Measurements from ENCODE around the gene ATP5PD. TPM values are rescaled to one million over a fixed set of nuclear protein-coding genes. Genes with fewer than 3 reads are reported as not detected.

Gene ATP5PD
- total RNA-seq (288 TPM), polyA plus RNA-seq (390 TPM)
- long read RNA-seq, donor 1, transcript ATP5PD-201 (6 exons, 603 nt), result major isoform, 18 of 20 reads
- long read RNA-seq, donor 1, partial matches to known transcripts, result 0 of 20 reads
- long read RNA-seq, donor 1, other reads (novel, unspliced or antisense), result 0 of 20 reads
- long read RNA-seq, donor 2, result 0 reads
- long read RNA-seq, donor 3, transcript ATP5PD-204 (2 exons, 2,191 nt), result minor isoform, 16 of 285 reads
- long read RNA-seq, donor 3, transcript ATP5PD-201 (6 exons, 603 nt), result major isoform, 131 of 285 reads
- long read RNA-seq, donor 3, partial matches to known transcripts, result 123 of 285 reads
- long read RNA-seq, donor 3, other reads (novel, unspliced or antisense), result 13 of 285 reads
- long read RNA-seq, donor 4, transcript ATP5PD-204 (2 exons, 2,191 nt), result minor isoform, 9 of 88 reads
- long read RNA-seq, donor 4, transcript ATP5PD-201 (6 exons, 603 nt), result major isoform, 57 of 88 reads
- long read RNA-seq, donor 4, partial matches to known transcripts, result 21 of 88 reads
- long read RNA-seq, donor 4, other reads (novel, unspliced or antisense), result 0 of 88 reads
- long read RNA-seq, donor 5, transcript ATP5PD-201 (6 exons, 603 nt), result major isoform, 176 of 356 reads
- long read RNA-seq, donor 5, transcript ATP5PD-204 (2 exons, 2,191 nt), result minor isoform, 27 of 356 reads
- long read RNA-seq, donor 5, partial matches to known transcripts, result 130 of 356 reads
- long read RNA-seq, donor 5, other reads (novel, unspliced or antisense), result 18 of 356 reads
- long read RNA-seq, donor 6, transcript ATP5PD-201 (6 exons, 603 nt), result major isoform, 76 of 103 reads
- long read RNA-seq, donor 6, partial matches to known transcripts, result 23 of 103 reads
- long read RNA-seq, donor 6, other reads (novel, unspliced or antisense), result 0 of 103 reads
- long read RNA-seq, donor 7, transcript ATP5PD-204 (2 exons, 2,191 nt), result minor isoform, 23 of 162 reads
- long read RNA-seq, donor 7, transcript ATP5PD-201 (6 exons, 603 nt), result major isoform, 93 of 162 reads
- long read RNA-seq, donor 7, partial matches to known transcripts, result 34 of 162 reads
- long read RNA-seq, donor 7, other reads (novel, unspliced or antisense), result 11 of 162 reads
- long read RNA-seq, donor 8, transcript ATP5PD-201 (6 exons, 603 nt), result major isoform, 49 of 66 reads
- long read RNA-seq, donor 8, partial matches to known transcripts, result 13 of 66 reads
- long read RNA-seq, donor 8, other reads (novel, unspliced or antisense), result 0 of 66 reads
- long read RNA-seq, donor 9, transcript ATP5PD-204 (2 exons, 2,191 nt), result minor isoform, 6 of 98 reads
- long read RNA-seq, donor 9, transcript ATP5PD-201 (6 exons, 603 nt), result major isoform, 67 of 98 reads
- long read RNA-seq, donor 9, partial matches to known transcripts, result 19 of 98 reads
- long read RNA-seq, donor 9, other reads (novel, unspliced or antisense), result 6 of 98 reads
- long read RNA-seq, donor 10, transcript ATP5PD-204 (2 exons, 2,191 nt), result minor isoform, 9 of 120 reads
- long read RNA-seq, donor 10, transcript ATP5PD-201 (6 exons, 603 nt), result major isoform, 84 of 120 reads
- long read RNA-seq, donor 10, partial matches to known transcripts, result 19 of 120 reads
- long read RNA-seq, donor 10, other reads (novel, unspliced or antisense), result 7 of 120 reads

- H3K9me3 ChIP-seq (ENCODE audit: control insufficient read depth in 2 of 2, insufficient read depth in 1 of 2, low read length in 1 of 2), result no peaks in the 10 kb centered on the region
- no peaks in the 10 kb centered on the region for H3K27me3 ChIP-seq (ENCODE audit: control insufficient read depth in 2 of 2, insufficient read depth in 1 of 2, low read length in 1 of 2)
- peaks cover 10 to 17% of the 10 kb centered on the region in 2 donors for H3K4me1 ChIP-seq (ENCODE audit: control insufficient read depth in 2 of 2, insufficient read depth in 2 of 2, low read length in 2 of 2)
- peak within 1 kb of the TSS; percentile 85 to 91 for H3K27ac ChIP-seq (ENCODE audit: low read depth in 1 of 2, low read length in 1 of 2)
- WGBS, result under 1% methylated on average over 72 of the region's 72 CpGs
- peak within 1 kb of the TSS; percentile 97 to 100 for H3K4me3 ChIP-seq (ENCODE audit: low read length in 2 of 2)
- DNase-seq (ENCODE audit: low read depth in 6 of 9, low spot score in 9 of 9), result peak; percentile 80 to 96 (median 90)
- H3K36me3 ChIP-seq (ENCODE audit: control insufficient read depth in 2 of 2, insufficient read depth in 2 of 2, low read length in 1 of 2), result peaks cover 7 to 11% of the 10 kb centered on the region in 2 donors
Observed at GRCh38 chr17:75046407-75047289, at the start of gene ATP5PD, which contains the start of gene KCTD2. Gene ATP5PD (minus strand): TSS chr17:75046969. CDS start chr17:75042650, 4,319 bp downstream. Gene KCTD2 (plus strand): TSS chr17:75047225. CDS start chr17:75047251, 26 bp downstream.

DNA sequence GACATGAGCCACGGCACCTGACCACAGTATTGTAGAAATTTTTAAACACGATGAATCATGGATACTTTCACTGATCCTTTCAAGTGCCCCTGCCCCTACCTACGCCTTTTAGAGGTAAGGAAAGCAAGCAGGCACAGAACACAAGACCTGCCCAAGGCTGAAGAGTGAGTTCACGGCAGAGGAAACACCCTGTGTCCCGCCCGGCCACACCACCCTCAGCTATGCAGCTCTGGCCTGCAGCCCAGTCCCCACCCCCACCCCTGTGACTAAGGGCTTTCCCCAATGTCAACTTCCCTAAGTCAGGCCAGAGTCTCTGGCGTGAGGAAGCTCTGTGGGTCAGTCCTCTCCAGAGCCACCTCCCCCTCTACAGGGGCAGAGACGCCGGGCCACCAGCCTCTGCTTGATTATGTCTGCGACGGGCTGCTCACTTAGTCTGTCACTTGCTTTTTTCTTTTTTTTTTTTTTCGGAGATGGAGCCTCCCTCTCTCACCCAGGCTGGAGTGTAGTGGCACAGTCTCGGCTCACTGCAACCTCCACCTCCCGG, 49.4 kb upstream of the ATP5PD start:
- peaks cover 0 to 9% of the 10 kb centered on the region in 2 donors for H3K36me3 ChIP-seq (ENCODE audit: control insufficient read depth in 2 of 2, insufficient read depth in 2 of 2, low read length in 1 of 2)
- 63% methylated on average over 14 of the region's 14 CpGs for WGBS
- H3K9me3 ChIP-seq (ENCODE audit: control insufficient read depth in 2 of 2, insufficient read depth in 1 of 2, low read length in 1 of 2), result no peaks in the 10 kb centered on the region
- H3K27me3 ChIP-seq (ENCODE audit: control insufficient read depth in 2 of 2, insufficient read depth in 1 of 2, low read length in 1 of 2), result no peaks in the 10 kb centered on the region
- DNase-seq (ENCODE audit: low read depth in 6 of 9, low spot score in 9 of 9), result peak in 1 of 9 donors; percentile 27
- no peak overlapping the region for H3K27ac ChIP-seq (ENCODE audit: low read depth in 1 of 2, low read length in 1 of 2)
- H3K4me3 ChIP-seq (ENCODE audit: low read length in 2 of 2), result no peak overlapping the region
- peaks cover 0 to 4% of the 10 kb centered on the region in 2 donors for H3K4me1 ChIP-seq (ENCODE audit: control insufficient read depth in 2 of 2, insufficient read depth in 2 of 2, low read length in 2 of 2)

DNA sequence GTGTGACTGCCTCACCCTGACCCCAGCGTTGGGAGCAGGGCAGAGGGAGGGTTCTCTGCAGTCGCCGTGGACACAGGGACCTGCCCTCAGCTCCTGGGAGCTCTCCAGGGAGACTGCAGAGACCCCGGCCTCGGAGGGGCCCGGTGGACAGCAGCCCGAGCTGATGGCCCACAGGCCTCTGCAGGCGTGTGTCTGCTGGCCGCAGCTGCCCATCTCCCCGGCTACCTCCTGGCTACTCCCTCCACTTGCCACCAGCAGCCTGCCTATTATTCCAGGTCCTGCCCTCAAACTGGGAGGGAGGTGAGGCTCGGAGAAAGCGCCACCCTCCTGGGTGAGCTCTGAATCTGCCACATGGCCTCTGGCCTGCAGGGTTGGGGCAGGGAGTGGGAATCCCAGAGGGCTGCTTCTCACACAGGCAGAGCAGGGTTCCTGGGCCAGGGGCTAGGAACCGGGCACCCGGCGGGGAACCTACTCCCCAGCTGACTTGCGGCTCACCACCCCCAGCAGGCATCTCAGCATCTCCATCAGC, 48.2 kb upstream of the ATP5PD start:
- peaks cover 0 to 4% of the 10 kb centered on the region in 2 donors for H3K4me1 ChIP-seq (ENCODE audit: control insufficient read depth in 2 of 2, insufficient read depth in 2 of 2, low read length in 2 of 2)
- H3K27ac ChIP-seq (ENCODE audit: low read depth in 1 of 2, low read length in 1 of 2), result no peak overlapping the region
- 89% methylated on average over 16 of the region's 16 CpGs for WGBS
- no peaks in the 10 kb centered on the region for H3K27me3 ChIP-seq (ENCODE audit: control insufficient read depth in 2 of 2, insufficient read depth in 1 of 2, low read length in 1 of 2)
- peaks cover 0 to 3% of the 10 kb centered on the region in 2 donors for H3K36me3 ChIP-seq (ENCODE audit: control insufficient read depth in 2 of 2, insufficient read depth in 2 of 2, low read length in 1 of 2)
- no peaks in the 10 kb centered on the region for H3K9me3 ChIP-seq (ENCODE audit: control insufficient read depth in 2 of 2, insufficient read depth in 1 of 2, low read length in 1 of 2)
- no peak for DNase-seq (ENCODE audit: low read depth in 6 of 9, low spot score in 9 of 9)
- no peak overlapping the region for H3K4me3 ChIP-seq (ENCODE audit: low read length in 2 of 2)

DNA sequence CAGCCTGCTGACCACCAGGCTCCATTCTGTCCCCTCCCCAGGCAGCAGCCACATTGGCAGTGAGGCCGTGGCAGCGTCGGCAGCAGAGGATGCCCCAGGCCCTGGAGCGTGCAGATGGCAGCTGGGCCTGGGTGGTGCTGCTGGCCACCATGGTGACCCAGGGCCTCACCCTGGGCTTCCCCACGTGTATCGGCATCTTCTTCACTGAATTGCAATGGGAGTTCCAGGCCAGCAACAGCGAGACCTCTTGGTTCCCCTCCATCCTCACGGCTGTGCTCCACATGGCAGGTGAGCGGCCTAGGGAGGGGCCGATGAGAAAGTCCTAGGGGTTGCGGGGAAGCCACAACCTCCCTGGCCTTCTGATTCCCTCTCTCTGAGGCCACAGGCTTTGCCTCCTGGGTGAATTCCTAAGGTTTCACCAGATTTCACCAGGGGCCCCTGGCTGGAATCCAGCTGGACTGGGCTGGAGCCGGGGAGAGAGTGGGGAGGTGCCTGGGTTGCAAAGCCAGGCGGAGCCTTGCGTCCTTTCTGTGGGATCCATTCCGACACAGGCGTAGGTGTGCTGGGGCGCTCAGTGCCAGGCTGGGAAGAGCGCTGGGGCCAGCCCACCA, 46.9 kb upstream of the ATP5PD start:
- Histone ChIP-seq H3K27me3 (ENCODE audit: control insufficient read depth in 2 of 2, insufficient read depth in 1 of 2, low read length in 1 of 2) (peaks cover 0 to 2% of the 10 kb centered on the region in 2 donors), H3K27ac (ENCODE audit: low read depth in 1 of 2, low read length in 1 of 2) (no peak overlapping the region), H3K4me1 (ENCODE audit: control insufficient read depth in 2 of 2, insufficient read depth in 2 of 2, low read length in 2 of 2) (peaks cover 2 to 10% of the 10 kb centered on the region in 2 donors), H3K9me3 (ENCODE audit: control insufficient read depth in 2 of 2, insufficient read depth in 1 of 2, low read length in 1 of 2) (peaks cover 0 to under 1% of the 10 kb centered on the region in 2 donors), H3K36me3 (ENCODE audit: control insufficient read depth in 2 of 2, insufficient read depth in 2 of 2, low read length in 1 of 2) (peaks cover 0 to 3% of the 10 kb centered on the region in 2 donors), H3K4me3 (ENCODE audit: low read length in 2 of 2) (no peak overlapping the region)
- no peak for DNase-seq (ENCODE audit: low read depth in 6 of 9, low spot score in 9 of 9)
- 97% methylated on average over 18 of the region's 18 CpGs for WGBS

DNA sequence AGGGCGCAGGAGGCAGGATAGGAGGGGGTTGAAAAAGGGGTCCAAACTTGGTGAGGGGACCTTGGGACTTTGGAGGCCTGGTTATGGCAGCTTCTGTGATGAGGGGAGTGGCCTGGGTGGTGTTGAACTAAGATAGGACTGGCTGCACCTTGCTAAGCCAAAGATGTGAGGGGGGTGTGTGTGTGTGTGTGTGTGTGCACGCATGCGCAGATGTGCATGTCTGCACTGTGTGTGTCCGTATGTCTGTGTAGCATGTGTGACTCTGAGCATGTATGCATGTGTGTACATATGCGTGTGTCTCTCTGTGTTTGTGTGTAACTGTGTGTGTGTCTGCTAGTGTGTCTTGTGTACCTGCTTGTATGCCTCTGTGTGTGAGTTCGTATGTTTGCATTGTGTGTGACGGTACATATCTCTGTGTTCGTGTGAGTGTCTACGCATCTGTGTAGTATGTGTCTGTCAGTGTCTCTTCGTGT, 45.1 kb upstream of the ATP5PD start:
- Histone ChIP-seq H3K36me3 (ENCODE audit: control insufficient read depth in 2 of 2, insufficient read depth in 2 of 2, low read length in 1 of 2) (peaks cover 0 to 3% of the 10 kb centered on the region in 2 donors), H3K27me3 (ENCODE audit: control insufficient read depth in 2 of 2, insufficient read depth in 1 of 2, low read length in 1 of 2) (peaks cover 0 to 12% of the 10 kb centered on the region in 2 donors), H3K9me3 (ENCODE audit: control insufficient read depth in 2 of 2, insufficient read depth in 1 of 2, low read length in 1 of 2) (peaks cover 0 to 8% of the 10 kb centered on the region in 2 donors), H3K4me1 (ENCODE audit: control insufficient read depth in 2 of 2, insufficient read depth in 2 of 2, low read length in 2 of 2) (peaks cover 5 to 25% of the 10 kb centered on the region in 2 donors), H3K4me3 (ENCODE audit: low read length in 2 of 2) (no peak overlapping the region), H3K27ac (ENCODE audit: low read depth in 1 of 2, low read length in 1 of 2) (no peak overlapping the region)
- no peak for DNase-seq (ENCODE audit: low read depth in 6 of 9, low spot score in 9 of 9)
- 94% methylated on average over 10 of the region's 10 CpGs for WGBS

DNA sequence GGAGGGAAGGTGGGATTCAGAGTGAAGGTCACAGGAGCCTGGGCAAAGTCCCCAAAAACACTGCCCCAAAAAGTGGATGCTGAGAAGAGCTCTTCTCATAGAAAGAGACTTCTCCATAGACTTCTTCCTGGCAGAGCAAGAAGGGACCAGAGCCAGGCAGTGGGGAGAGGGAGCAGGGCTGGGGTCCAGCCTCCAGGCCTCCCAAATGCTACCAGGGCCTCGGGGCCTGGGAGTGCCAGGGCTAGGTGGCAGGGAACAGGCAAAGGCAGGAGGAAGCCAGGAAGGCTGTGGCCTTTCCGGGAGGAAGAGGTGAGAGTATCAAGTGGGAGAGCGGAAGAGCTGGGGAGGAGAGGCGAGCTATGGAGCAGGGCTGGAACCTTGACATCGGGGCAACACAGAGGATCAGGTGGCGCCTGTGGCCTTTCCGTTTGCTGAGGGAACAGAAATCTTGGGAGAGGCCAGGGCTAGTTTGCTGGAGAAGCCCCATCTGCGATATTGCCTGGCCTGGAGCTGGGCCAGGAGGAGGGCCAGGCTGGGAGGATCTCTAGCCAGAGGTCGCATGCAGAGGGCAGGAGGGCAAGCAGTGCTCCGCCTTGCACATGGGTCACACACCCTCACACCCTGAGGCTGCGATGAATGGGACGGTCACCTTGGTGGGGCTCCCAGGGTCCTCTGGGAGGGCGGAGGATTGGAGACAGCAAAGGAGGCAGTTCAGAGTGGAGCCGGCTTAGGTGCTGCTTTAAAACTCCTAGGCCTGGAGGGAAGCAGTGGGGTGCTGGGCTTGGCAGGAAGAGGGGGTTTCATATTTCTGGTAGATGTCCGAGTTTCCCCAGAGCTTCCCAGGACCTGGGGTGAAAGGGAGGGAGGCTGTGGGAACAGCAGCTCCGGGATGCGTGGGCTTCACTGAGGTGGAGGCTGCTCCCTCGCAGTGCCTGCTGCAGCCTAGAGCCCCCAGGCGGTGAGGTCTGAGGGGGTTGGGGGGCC, 44.4 kb upstream of the ATP5PD start:
- peaks cover 5 to 25% of the 10 kb centered on the region in 2 donors for H3K4me1 ChIP-seq (ENCODE audit: control insufficient read depth in 2 of 2, insufficient read depth in 2 of 2, low read length in 2 of 2)
- H3K9me3 ChIP-seq (ENCODE audit: control insufficient read depth in 2 of 2, insufficient read depth in 1 of 2, low read length in 1 of 2), result peaks cover 0 to 8% of the 10 kb centered on the region in 2 donors
- H3K36me3 ChIP-seq (ENCODE audit: control insufficient read depth in 2 of 2, insufficient read depth in 2 of 2, low read length in 1 of 2), result peaks cover 0 to 3% of the 10 kb centered on the region in 2 donors
- DNase-seq (ENCODE audit: low read depth in 6 of 9, low spot score in 9 of 9), result no peak
- 94% methylated on average over 19 of the region's 19 CpGs for WGBS
- H3K4me3 ChIP-seq (ENCODE audit: low read length in 2 of 2), result no peak overlapping the region
- no peak overlapping the region for H3K27ac ChIP-seq (ENCODE audit: low read depth in 1 of 2, low read length in 1 of 2)
- peaks cover 0 to 12% of the 10 kb centered on the region in 2 donors for H3K27me3 ChIP-seq (ENCODE audit: control insufficient read depth in 2 of 2, insufficient read depth in 1 of 2, low read length in 1 of 2)

All from thymus (tissue), 14 donors.